GM03348 (cell line): Measurements from ENCODE around the gene BLOC1S1.
"Not testable (repeated sequence)": the region's sequence is repeated elsewhere in the genome, so short reads cannot be mapped to it uniquely, and the experiment has no call there.

Experiments
- DNase-seq: peaks from one replicate; pipeline ENCODE4 v3.0.0; 2012; ENCODE audit warnings: low spot score

BLOC1S1 gene

DNA sequence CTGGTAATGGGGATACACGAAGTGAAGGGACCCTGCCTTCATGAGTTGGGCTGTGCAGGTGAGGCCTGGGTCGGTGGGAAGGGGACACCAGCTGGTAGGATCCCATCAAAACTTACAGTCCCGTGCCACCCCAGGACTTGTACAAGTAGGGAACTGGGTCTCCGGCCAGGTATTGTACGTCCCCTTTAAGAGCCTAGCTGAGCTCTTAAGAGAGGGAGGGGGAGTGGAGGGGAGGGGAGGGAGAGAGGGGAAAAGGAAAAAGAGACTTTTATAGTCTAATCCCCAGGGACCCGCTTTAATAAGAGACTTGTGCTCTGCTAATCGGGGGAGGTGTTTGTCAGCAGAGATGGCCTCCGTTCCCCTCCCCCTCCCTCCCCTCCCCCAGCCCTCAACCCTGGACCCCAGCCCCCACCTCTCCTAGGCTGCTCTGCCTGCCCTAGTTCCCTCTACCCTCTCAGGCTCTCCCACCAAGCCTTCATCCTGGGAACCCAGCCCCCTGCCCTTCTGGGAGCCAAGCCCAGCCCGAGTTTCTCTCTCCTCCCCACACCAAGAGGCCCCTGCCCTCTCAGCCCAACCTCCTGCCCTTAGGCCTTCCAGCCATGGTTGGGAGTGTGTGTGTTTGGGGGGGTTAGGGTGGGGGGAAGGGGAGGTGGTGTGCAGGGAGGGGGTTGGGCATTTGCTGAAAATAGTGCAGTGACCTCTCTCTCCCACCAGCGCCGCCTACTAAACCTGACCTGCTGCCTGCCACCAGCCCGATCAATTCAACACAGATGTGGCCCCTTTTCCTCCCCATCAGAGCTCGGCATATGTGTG is 29.7 kb downstream of the BLOC1S1 start:
- no peak for DNase-seq

DNA sequence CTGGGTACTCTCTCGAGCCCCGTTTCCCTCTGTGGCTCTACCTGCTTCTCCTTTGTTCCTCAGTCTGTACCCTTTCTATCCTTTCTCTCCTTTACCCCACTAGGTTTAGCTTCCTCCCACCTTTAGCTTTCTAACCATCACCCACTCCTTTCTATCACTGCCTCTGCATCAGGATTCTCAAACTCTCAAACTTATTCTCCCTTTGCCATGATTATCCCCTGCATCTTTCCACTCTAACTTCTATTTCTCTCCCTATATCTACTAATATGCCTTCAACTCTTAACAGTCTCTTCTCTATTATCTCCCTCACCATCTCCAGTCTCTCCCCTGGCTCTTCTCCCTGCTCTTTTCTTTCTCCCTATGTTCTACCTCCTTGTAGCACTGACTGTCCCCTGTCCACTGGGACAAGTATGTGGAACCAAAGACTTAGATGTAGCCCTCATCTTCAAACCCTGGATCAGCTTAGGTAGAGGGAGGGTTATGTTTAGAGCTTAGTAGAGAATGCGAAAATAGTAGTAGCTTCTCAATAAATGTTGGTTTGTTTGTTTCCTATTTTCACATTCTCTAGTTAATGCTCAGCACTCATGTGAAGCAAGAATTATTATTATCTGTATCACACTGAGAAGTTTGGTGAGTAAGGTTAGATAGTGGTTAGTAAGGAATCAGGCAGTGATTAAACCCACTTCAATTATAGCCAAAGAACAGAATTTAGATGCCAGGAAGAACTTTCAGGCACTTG is 30.5 kb downstream of the BLOC1S1 start:
- DNase-seq, result no peak

DNA sequence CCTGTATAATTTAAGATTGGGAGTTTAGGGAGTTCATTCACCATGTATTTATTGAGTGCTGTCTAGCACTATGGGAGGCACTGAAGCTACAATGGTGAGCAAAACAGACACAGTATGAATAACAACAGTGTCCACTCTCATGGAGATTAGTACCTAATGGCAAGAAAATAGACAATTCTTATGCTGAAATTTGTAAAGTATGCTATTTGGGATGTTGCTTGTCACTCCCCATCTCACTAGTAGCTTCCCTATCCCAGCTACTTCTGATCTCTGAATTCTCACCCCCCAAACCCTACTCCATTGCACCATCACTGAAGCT is 31.0 kb downstream of the BLOC1S1 start:
- DNase-seq, result no peak

DNA sequence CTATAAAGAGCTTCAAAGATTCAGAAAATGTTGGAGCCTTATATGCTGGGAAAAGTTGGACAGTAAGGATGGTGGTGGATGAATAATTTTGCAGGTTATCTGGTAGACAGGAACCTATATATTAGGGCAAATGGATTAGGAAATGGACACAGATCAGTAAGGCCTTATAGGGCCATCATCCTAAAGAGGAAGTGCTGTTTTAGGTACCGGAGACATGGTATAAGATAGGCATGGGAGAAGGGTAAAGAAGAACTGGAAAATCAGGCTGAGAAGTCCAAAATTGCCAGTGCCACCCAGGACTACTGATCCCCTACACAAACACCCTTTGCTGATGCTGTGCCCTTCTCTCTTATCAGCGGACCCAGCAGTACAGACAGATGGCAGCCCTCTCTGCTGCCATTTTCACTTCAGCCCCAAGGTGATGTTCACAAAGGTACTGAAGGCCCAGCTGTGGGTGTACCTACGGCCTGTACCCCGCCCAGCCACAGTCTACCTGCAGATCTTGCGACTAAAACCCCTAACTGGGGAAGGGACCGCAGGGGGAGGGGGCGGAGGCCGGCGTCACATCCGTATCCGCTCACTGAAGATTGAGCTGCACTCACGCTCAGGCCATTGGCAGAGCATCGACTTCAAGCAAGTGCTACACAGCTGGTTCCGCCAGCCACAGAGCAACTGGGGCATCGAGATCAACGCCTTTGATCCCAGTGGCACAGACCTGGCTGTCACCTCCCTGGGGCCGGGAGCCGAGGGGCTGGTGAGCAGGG is 32.6 kb downstream of the BLOC1S1 start:
- no peak for DNase-seq

DNA sequence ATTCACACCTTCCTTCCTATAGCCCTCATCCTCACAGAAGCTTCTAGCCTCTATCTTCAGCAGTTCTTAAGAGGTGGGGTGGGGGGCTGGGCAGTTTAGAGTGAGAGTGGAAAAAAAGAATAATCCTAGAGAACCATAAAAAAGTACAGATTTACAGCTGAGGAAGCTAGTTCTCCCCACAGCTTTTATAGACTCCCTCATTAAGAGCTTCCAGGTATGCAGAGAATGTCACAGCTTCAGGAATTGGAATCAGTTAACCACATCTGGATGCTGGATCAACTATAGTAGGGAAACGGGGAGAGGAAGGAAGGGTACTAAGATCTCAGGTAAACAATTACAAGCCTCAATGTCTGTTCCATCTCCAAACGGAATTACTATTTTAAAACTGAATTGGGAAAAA is 39.4 kb downstream of the BLOC1S1 start:
- DNase-seq, result no peak

DNA sequence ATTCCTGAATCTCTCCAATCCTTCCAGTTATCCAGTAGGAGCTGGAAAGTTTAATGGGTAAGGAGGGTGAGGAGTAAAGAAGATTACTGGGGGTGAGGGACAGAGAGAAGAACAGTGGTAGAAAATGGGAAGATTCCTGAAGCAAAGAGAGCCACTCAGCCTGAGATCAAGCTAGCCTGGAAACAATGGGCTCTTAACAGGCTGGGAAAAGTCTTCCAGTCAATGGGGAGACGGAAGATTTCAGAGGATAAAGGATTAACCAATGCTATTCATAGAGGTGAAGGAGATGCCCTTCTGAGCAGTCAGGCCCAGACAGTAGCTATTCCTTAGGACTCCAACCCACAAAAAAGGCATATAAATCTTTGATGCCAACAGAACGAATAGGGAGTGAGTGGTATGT is 41.9 kb downstream of the BLOC1S1 start:
- no peak for DNase-seq

DNA sequence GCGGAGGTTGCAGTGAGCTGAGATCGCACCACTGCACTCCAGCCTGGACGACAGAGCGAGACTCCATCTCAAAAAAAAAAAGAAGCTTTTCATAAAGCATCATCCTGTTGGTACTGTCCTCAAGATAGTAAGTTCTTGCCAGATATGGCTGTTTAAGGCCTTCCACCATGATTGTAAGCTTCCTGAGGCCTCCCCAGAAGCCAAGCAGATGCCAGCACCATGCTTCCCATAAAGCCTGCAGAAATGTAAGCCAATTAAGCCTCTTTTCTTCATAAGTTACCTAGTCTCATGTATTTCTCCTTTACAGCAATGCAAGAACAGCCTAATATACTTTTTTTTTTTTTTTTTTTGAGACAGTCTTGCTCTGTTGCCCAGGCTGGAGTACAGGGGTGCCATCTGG is 42.7 kb downstream of the BLOC1S1 start:
- not testable (repeated sequence) for DNase-seq

DNA sequence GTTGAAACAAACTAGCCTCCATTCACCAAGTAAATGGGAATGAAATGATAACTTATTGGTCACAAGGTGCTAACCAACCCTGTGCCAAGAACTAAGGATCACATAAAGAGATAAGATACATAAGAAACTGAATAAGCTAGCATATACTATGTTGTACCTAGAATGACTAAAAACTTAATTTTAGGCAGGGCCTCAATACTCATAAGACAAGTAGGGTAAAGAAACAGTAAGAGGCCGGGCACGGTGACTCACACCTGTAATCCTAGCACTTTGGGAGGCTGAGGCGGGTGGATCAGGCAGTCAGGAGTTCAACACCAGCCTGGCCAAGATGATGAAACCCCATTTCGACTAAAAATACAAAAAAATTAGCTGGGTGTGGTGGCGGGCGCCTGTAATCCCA is 44.8 kb downstream of the BLOC1S1 start:
- no peak for DNase-seq

DNA sequence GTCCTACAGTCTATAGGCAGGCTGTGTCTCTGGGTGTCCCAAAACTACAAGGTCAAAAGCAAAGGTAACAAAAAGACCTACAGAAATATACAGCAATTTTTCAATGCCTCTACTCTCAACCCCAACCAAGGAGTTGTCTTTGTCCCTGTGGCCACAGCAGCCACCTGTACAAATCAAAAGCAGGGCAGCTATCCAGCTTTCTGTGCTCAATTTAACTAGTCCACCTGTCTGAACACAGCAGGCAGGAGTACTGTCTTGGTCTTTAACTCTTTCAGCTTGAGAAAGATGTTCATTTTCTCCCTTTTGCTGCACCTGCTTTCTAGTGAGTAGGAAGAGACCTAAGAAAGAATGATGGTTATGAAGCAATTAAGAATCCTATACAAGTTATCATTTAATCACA is 46.8 kb downstream of the BLOC1S1 start:
- no peak for DNase-seq

DNA sequence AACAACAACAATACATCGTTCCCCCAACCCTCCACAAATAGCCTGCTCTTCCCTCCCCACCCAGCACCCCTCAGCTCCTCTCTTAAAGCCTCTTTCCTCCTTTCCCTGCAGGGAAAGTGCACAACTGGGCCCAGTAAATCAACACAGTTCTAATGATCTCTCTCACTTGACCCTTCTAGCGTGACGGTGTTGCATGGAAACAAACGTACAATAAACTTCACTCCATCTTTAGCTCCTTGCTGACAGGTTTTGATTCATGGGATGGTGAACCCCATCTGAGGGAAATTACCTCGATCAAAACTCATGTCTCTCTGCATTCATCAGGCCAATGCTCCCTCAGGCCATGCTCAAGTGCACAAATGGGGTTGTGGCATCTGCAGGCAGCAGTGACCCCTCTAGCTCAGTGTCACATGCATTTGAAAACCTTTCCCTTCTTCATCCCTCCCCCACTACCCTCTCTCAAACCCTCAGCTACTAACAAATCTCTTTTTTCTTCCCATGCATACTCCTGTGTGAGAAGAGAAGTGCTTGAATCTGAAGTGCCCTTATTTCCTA is 50.0 kb downstream of the BLOC1S1 start:
- no peak for DNase-seq

DNA sequence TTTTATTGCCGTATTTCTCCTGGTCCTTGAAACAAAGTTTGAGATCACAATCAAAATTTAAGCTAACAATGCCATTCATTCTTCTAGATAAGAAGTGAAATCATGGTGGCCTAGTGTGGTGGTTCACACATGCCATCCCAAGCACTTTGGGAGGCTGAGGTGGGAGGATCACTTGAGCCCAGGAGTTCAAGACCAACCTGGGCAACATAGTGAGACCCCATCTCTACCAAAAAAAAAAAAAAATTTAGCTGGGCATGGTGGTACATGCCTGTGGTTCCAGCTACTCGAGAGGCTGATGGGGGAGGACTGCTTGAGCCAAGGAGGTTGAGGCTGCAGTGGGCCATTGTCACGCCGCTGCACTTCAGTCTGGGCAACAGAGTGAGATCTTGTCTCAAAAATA is 51.3 kb downstream of the BLOC1S1 start:
- no peak for DNase-seq
